Activated naive CD4-positive, alpha-beta T cell treated with anti-CD3 and anti-CD28 coated beads, Interleukin-2, amount 10 ng/mL, durations not matched to agents 7 days and 5 days (primary cell): Measurements from ENCODE around the gene AK8.
"Not testable (repeated sequence)": the region's sequence is repeated elsewhere in the genome, so short reads cannot be mapped to it uniquely, and the experiment has no call there.

Source experiments
- CTCF ChIA-PET: fragments of 350-600 bp; sonication (Branson Sonifier 250); formaldehyde crosslinking; loops from one replicate; lab custom pipeline; 2021; ENCODE audit warnings: antibody characterized with exemption; lab: Charles Lee
- DNase-seq: peaks from one replicate; pipeline ENCODE4 v3.0.0-alpha.2; 2020
- H3K27ac Mint-ChIP-seq: one replicate; pipeline ENCODE4 v1.8.0; 2021; ENCODE audit warnings: mild to moderate bottlenecking, moderate library complexity, mixed read lengths
- H3K27me3 Mint-ChIP-seq: one replicate; pipeline ENCODE4 v1.8.0; 2021; ENCODE audit warnings: mild to moderate bottlenecking, mixed read lengths
- H3K36me3 Mint-ChIP-seq: one replicate; pipeline ENCODE4 v1.8.0; 2021; ENCODE audit warnings: mixed read lengths
- H3K4me1 Mint-ChIP-seq: one replicate; pipeline ENCODE4 v1.8.0; 2021; ENCODE audit warnings: mixed read lengths
- H3K4me3 Mint-ChIP-seq: one replicate; pipeline ENCODE4 v1.8.0; 2021; ENCODE audit warnings: mild to moderate bottlenecking, moderate library complexity, mixed read lengths
- H3K9me3 Mint-ChIP-seq: one replicate; pipeline ENCODE4 v1.8.0; 2021; ENCODE audit warnings: mixed read lengths

The AK8 gene

GRCh38 chr9:132726576-132727130 lies 151.4 kb downstream of the AK8 start:
- no peaks in the 10 kb centered on the region for H3K36me3 Mint-ChIP-seq
- no peak overlapping the region for H3K4me3 Mint-ChIP-seq
- H3K9me3 Mint-ChIP-seq: no peaks in the 10 kb centered on the region
- no peaks in the 10 kb centered on the region for H3K4me1 Mint-ChIP-seq
- no peak overlapping the region for H3K27ac Mint-ChIP-seq
- H3K27me3 Mint-ChIP-seq: peaks cover 35% of the 10 kb centered on the region
- no peak for DNase-seq
- CTCF ChIA-PET: no interaction called here

GRCh38 chr9:132725306-132725705 lies 152.8 kb downstream of the AK8 start:
- CTCF ChIA-PET: no interaction called here
- H3K36me3 Mint-ChIP-seq: no peaks in the 10 kb centered on the region

GRCh38 chr9:132723809-132724208 lies 154.3 kb downstream of the AK8 start:
- H3K36me3 Mint-ChIP-seq: no peaks in the 10 kb centered on the region

More at GRCh38 chr9:132725306-132725705, 152.8 kb downstream of the AK8 start:
- Mint-ChIP-seq H3K4me1 (no peaks in the 10 kb centered on the region), H3K27me3 (peaks cover 21% of the 10 kb centered on the region), H3K27ac (no peak overlapping the region), H3K9me3 (no peaks in the 10 kb centered on the region), H3K4me3 (no peak overlapping the region)
- DNase-seq: no peak

GRCh38 chr9:132722564-132723065 lies 155.5 kb downstream of the AK8 start:
- H3K36me3 Mint-ChIP-seq: no peaks in the 10 kb centered on the region
- H3K4me3 Mint-ChIP-seq: no peak overlapping the region
- CTCF ChIA-PET: interaction anchor here (1.5 kb wide), 1 partner anchor 76 kb away, joined by 3 read pairs; no protein-coding TSS in a partner anchor
- no peak overlapping the region for H3K27ac Mint-ChIP-seq
- no peak for DNase-seq
- peaks cover 24% of the 10 kb centered on the region for H3K27me3 Mint-ChIP-seq
- no peaks in the 10 kb centered on the region for H3K9me3 Mint-ChIP-seq
- H3K4me1 Mint-ChIP-seq: peaks cover 6% of the 10 kb centered on the region

More at GRCh38 chr9:132723809-132724208, 154.3 kb downstream of the AK8 start:
- Mint-ChIP-seq H3K27me3 (peaks cover 21% of the 10 kb centered on the region), H3K9me3 (no peaks in the 10 kb centered on the region), H3K27ac (no peak overlapping the region), H3K4me3 (no peak overlapping the region), H3K4me1 (no peaks in the 10 kb centered on the region)
- no peak for DNase-seq
- CTCF ChIA-PET: no interaction called here

GRCh38 chr9:132721661-132722060 lies 156.4 kb downstream of the AK8 start:
- DNase-seq: no peak
- Mint-ChIP-seq H3K4me3 (no peak overlapping the region), H3K27me3 (peaks cover 26% of the 10 kb centered on the region), H3K9me3 (no peaks in the 10 kb centered on the region), H3K27ac (no peak overlapping the region), H3K36me3 (no peaks in the 10 kb centered on the region), H3K4me1 (peaks cover 6% of the 10 kb centered on the region)
- CTCF ChIA-PET: no interaction called here

GRCh38 chr9:132718381-132718928 lies 159.6 kb downstream of the AK8 start:
- H3K4me1 Mint-ChIP-seq, DNase-seq, CTCF ChIA-PET, H3K27ac Mint-ChIP-seq, H3K9me3 Mint-ChIP-seq, H3K36me3 Mint-ChIP-seq, H3K4me3 Mint-ChIP-seq: not testable (repeated sequence)
- H3K27me3 Mint-ChIP-seq: peaks cover 32% of the 10 kb centered on the region

- Mint-ChIP-seq H3K4me3 (no peak overlapping the region), H3K4me1 (peaks cover 6% of the 10 kb centered on the region), H3K27ac (no peak overlapping the region), H3K27me3 (peaks cover 32% of the 10 kb centered on the region), H3K36me3 (no peaks in the 10 kb centered on the region), H3K9me3 (no peaks in the 10 kb centered on the region)
- no peak for DNase-seq
- CTCF ChIA-PET: no interaction called here
Observed at GRCh38 chr9:132717326-132717945, 160.6 kb downstream of the AK8 start.

- H3K4me3 Mint-ChIP-seq: no peak overlapping the region
- CTCF ChIA-PET: no interaction called here
Observed at GRCh38 chr9:132716007-132716406, 162.1 kb downstream of the AK8 start.

GRCh38 chr9:132712753-132713152 lies 165.3 kb downstream of the AK8 start:
- DNase-seq: no peak
- H3K4me1 Mint-ChIP-seq: no peaks in the 10 kb centered on the region
- CTCF ChIA-PET: no interaction called here
- no peak overlapping the region for H3K27ac Mint-ChIP-seq
- no peaks in the 10 kb centered on the region for H3K9me3 Mint-ChIP-seq
- H3K27me3 Mint-ChIP-seq: peaks cover 27% of the 10 kb centered on the region
- no peaks in the 10 kb centered on the region for H3K36me3 Mint-ChIP-seq
- H3K4me3 Mint-ChIP-seq: no peak overlapping the region

More at GRCh38 chr9:132716007-132716406, 162.1 kb downstream of the AK8 start:
- H3K36me3 Mint-ChIP-seq: no peaks in the 10 kb centered on the region
- peaks cover 6% of the 10 kb centered on the region for H3K4me1 Mint-ChIP-seq
- H3K27ac Mint-ChIP-seq: no peak overlapping the region
- no peak for DNase-seq
- H3K9me3 Mint-ChIP-seq: no peaks in the 10 kb centered on the region
- peaks cover 32% of the 10 kb centered on the region for H3K27me3 Mint-ChIP-seq

GRCh38 chr9:132711846-132712245 lies 166.2 kb downstream of the AK8 start:
- DNase-seq: no peak
- Mint-ChIP-seq H3K36me3 (no peaks in the 10 kb centered on the region), H3K4me3 (no peak overlapping the region), H3K27me3 (peaks cover 17% of the 10 kb centered on the region), H3K4me1 (no peaks in the 10 kb centered on the region), H3K9me3 (no peaks in the 10 kb centered on the region), H3K27ac (no peak overlapping the region)
- CTCF ChIA-PET: no interaction called here

GRCh38 chr9:132711152-132711551 lies 166.9 kb downstream of the AK8 start:
- CTCF ChIA-PET, H3K9me3 Mint-ChIP-seq, H3K4me1 Mint-ChIP-seq, H3K4me3 Mint-ChIP-seq, H3K27ac Mint-ChIP-seq, H3K36me3 Mint-ChIP-seq, DNase-seq: not testable (repeated sequence)
- peaks cover 15% of the 10 kb centered on the region for H3K27me3 Mint-ChIP-seq

- H3K4me3 Mint-ChIP-seq: no peak overlapping the region
- no peaks in the 10 kb centered on the region for H3K36me3 Mint-ChIP-seq
- H3K27me3 Mint-ChIP-seq: peaks cover 17% of the 10 kb centered on the region
- CTCF ChIA-PET: no interaction called here
- no peaks in the 10 kb centered on the region for H3K4me1 Mint-ChIP-seq
- no peak overlapping the region for H3K27ac Mint-ChIP-seq
- no peaks in the 10 kb centered on the region for H3K9me3 Mint-ChIP-seq
- DNase-seq: no peak
Observed at GRCh38 chr9:132710333-132710732, 167.8 kb downstream of the AK8 start.

- Mint-ChIP-seq H3K9me3 (no peaks in the 10 kb centered on the region), H3K27me3 (peaks cover 20% of the 10 kb centered on the region), H3K4me1 (no peaks in the 10 kb centered on the region), H3K4me3 (no peak overlapping the region), H3K36me3 (no peaks in the 10 kb centered on the region), H3K27ac (no peak overlapping the region)
- CTCF ChIA-PET: interaction anchor here (0.7 kb wide), 1 partner anchor 359 kb away, joined by 3 read pairs; no protein-coding TSS in a partner anchor
- no peak for DNase-seq
Observed at GRCh38 chr9:132708769-132709430, 169.2 kb downstream of the AK8 start.

- CTCF ChIA-PET: no interaction called here
Observed at GRCh38 chr9:132708239-132708638, 169.8 kb downstream of the AK8 start.

More at GRCh38 chr9:132708239-132708638, 169.8 kb downstream of the AK8 start:
- H3K27me3 Mint-ChIP-seq: peaks cover 26% of the 10 kb centered on the region
- H3K9me3 Mint-ChIP-seq: no peaks in the 10 kb centered on the region
- DNase-seq: no peak
- no peak overlapping the region for H3K27ac Mint-ChIP-seq
- H3K4me1 Mint-ChIP-seq: no peaks in the 10 kb centered on the region
- no peaks in the 10 kb centered on the region for H3K36me3 Mint-ChIP-seq
- no peak overlapping the region for H3K4me3 Mint-ChIP-seq
